ENCODE measurements around the gene SMARCC2. TPM values are rescaled to one million over a fixed set of nuclear protein-coding genes. Genes with fewer than 3 reads are reported as not detected.
A peak's percentile ranks its signal among the peaks of the same experiment; 100 is the strongest.

Gene SMARCC2
- total and polyA plus RNA-seq, 9 of the 15 experiments (the other 6 are each of a cell fraction or from before 2014, with no cell fraction given), result 11.9 to 86.0 (median 36.6) TPM

DNA sequence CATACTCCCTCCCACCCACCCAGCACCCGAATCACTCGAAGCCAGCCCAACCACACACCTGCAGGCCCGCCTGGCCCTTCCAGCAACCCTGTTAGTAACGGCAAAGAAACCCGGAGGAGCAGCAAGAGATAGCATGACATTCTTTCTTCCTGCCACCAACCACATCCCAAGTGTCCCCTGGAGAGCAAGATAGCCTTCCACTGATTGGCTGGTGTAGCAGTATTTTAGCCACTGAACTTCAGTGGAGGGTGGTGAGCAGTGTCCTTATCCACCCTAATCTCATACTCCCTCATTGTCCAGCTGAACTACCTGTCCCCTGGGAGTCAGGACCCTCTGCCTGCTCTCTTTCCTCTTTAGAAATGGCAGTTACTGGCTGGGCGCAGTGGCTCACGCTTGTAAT is 39.8 kb upstream of the SMARCC2 start:
- Histone ChIP-seq H3K27me3 (ENCODE audit: control insufficient read depth in 2 of 2, insufficient read depth in 2 of 2, low read length in 2 of 2) (no peaks in the 10 kb centered on the region), H3K27ac (ENCODE audit: extremely low read depth, low read depth, low read length) (no peak overlapping the region), H3K9me1 (ENCODE audit: control insufficient read depth, insufficient read depth, low read length) (no peaks in the 10 kb centered on the region), H3K9me3 (replicated peaks; ENCODE audit: control insufficient read depth, insufficient read depth, low read depth, low read length) (no peaks in the 10 kb centered on the region), H2AFZ (ENCODE audit: low read depth, low read length) (no peak overlapping the region), H3K4me3 (no peak overlapping the region), H3K79me2 (ENCODE audit: control insufficient read depth, insufficient read depth, low read length) (peaks cover 13% of the 10 kb centered on the region), H3K36me3 (ENCODE audit: control insufficient read depth, insufficient read depth, low read length) (peaks cover 9% of the 10 kb centered on the region; the same call in 2 of the 3 replicates), H3K9ac (ENCODE audit: insufficient read depth in 1 of 2, low read depth in 2 of 2, low read length in 2 of 2) (peak overlapping the region in 1 of 2 experiments; percentile 10; a peak in 1 of 4 replicates), H3K4me2 (ENCODE audit: insufficient read depth, low read length) (no peak overlapping the region), H4K20me1 (replicated peaks; ENCODE audit: control insufficient read depth, insufficient read depth, low read length) (no peaks in the 10 kb centered on the region), H3K4me1 (replicated peaks in 1 of 2; ENCODE audit: control insufficient read depth in 2 of 2, insufficient read depth in 2 of 2, low read length in 2 of 2) (peaks cover 13 to 16% of the 10 kb centered on the region in 2 experiments; a peak in 4 of 5 replicates)
- TF ChIP-seq RBBP5 (IDR thresholded peaks at IDR 0.05; ENCODE audit: borderline replicate concordance, insufficient read depth, low read length, poor library complexity, severe bottlenecking) (no peak), HLTF (IDR thresholded peaks at IDR 0.05) (no peak), CUX1 (CRISPR knock-in tag; IDR thresholded peaks at IDR 0.05) (no peak), ZNF311 (CRISPR knock-in tag; IDR thresholded peaks at IDR 0.05) (no peak), HIVEP1 (CRISPR knock-in tag; IDR thresholded peaks at IDR 0.05) (no peak), PKNOX1 (IDR thresholded peaks at IDR 0.05) (0 out of 2 replicates have a peak, but pooled peaks have one; percentile 12)
- TF ChIP-seq, protein P1, sequence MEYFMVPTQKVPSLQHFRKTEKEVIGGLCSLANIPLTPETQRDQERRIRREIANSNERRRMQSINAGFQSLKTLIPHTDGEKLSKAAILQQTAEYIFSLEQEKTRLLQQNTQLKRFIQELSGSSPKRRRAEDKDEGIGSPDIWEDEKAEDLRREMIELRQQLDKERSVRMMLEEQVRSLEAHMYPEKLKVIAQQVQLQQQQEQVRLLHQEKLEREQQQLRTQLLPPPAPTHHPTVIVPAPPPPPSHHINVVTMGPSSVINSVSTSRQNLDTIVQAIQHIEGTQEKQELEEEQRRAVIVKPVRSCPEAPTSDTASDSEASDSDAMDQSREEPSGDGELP (CRISPR knock-in tag; IDR thresholded peaks at IDR 0.05; ENCODE audit: borderline replicate concordance), result peak; percentile 33; the same call in 1 of the 2 replicates
- DNase-seq (ENCODE audit: extremely low read depth in 1 of 4, low spot score in 3 of 4), result peak in 2 of 4 experiments; percentile 43 to 57
- ATAC-seq, result peak; percentile 7; the same call in 1 of the 3 replicates
- BruUV-seq (replicated peaks), result no TSS peak
- ChIA-PET CTCF (ENCODE audit: low intra/inter-chr PET ratio) (no interaction called here), POLR2A (interaction anchor here (0.9 kb wide), 1 partner anchor 112 kb away, joined by 3 read pairs; no protein-coding TSS in a partner anchor)
- intact Hi-C loops (cut with micrococcal nuclease), result loop anchor here (10.0 kb wide), 1 partner anchor 184 kb away; the partner anchor contains the start of gene RPS26
- peak; percentile 68 for FAIRE-seq
- in situ Hi-C loops (cut with MboI), result no loop called here
- 45% methylated on average over 7 of the region's 7 CpGs for WGBS (ENCODE audit: insufficient coverage, low coverage, missing lambda C conversion rate)

All from K562 (cell line).